CD4-positive, alpha-beta T cell (primary cell): Measurements from ENCODE around the gene UBE4B. TPM values are rescaled to one million over a fixed set of nuclear protein-coding genes. Genes with fewer than 3 reads are reported as not detected.
"Not testable (repeated sequence)": the region's sequence is repeated elsewhere in the genome, so short reads cannot be mapped to it uniquely, and the experiment has no call there.

Experiments used
- ATAC-seq: fragments of 200-7000 bp; cut with Tn5 transposase; one replicate; pipeline ENCODE4 v1.10.0; 2022; ENCODE audit warnings: mild to moderate bottlenecking; ENCODE audit not compliant: poor library complexity
- CTCF ChIA-PET: fragments of 350-600 bp; sonication (Branson Sonifier 250); formaldehyde crosslinking; loops from one replicate; lab custom pipeline; 2021; ENCODE audit warnings: antibody characterized with exemption, inconsistent platforms; lab: Charles Lee
- POLR2A ChIA-PET: fragments of 350-600 bp; sonication (Branson Sonifier 250); formaldehyde crosslinking; loops from one replicate; lab custom pipeline; 2021; ENCODE audit warnings: antibody characterized with exemption, inconsistent platforms; lab: Charles Lee
- DNase-seq, 14 experiments: peaks; one replicate each; pipeline ENCODE4 v3.0.0-alpha.2; 2013 to 2020; ENCODE audit warnings: mixed read lengths in 2 of 14
- H3K27ac ChIP-seq, 2 donors: one replicate each; pipeline versions ENCODE4 v1.5.1 to v1.7.0; 2013; ENCODE audit warnings: low read length in 2 of 2, low read depth in 1 of 2, mild to moderate bottlenecking in 1 of 2
- H3K27me3 ChIP-seq, 2 experiments: 1 replicate in 1 of 2; 2 replicates in 1 of 2; pipeline versions ENCODE4 v1.6.1 to v1.7.0; 2013; ENCODE audit warnings: low read length in 2 of 2, control low read depth in 1 of 2, mild to moderate bottlenecking in 1 of 2, moderate library complexity in 1 of 2; ENCODE audit not compliant: insufficient read depth in 2 of 2, control insufficient read depth in 1 of 2
- H3K36me3 ChIP-seq: one replicate; pipeline ENCODE4 v1.6.1; 2013; ENCODE audit warnings: low read length, control low read depth; ENCODE audit not compliant: insufficient read depth
- H3K4me1 ChIP-seq: one replicate; pipeline ENCODE4 v1.6.1; 2013; ENCODE audit warnings: low read length, control low read depth; ENCODE audit not compliant: insufficient read depth
- H3K4me3 ChIP-seq: one replicate; pipeline ENCODE4 v1.5.1; 2013; ENCODE audit warnings: mild to moderate bottlenecking, low read length, moderate library complexity
- H3K9me3 ChIP-seq, 2 experiments: 1 replicate in 1 of 2; 2 replicates in 1 of 2; pipeline versions ENCODE4 v1.6.1 to v1.7.0; 2013; ENCODE audit warnings: low read length in 2 of 2, mild to moderate bottlenecking in 2 of 2, control low read depth in 1 of 2, moderate library complexity in 1 of 2; ENCODE audit not compliant: control insufficient read depth in 1 of 2, insufficient read depth in 1 of 2
- H3K27ac Mint-ChIP-seq: one replicate; pipeline ENCODE4 v1.8.0; 2020; ENCODE audit warnings: mixed read lengths
- H3K27me3 Mint-ChIP-seq: one replicate; pipeline ENCODE4 v1.8.0; 2021; ENCODE audit warnings: mixed read lengths
- H3K36me3 Mint-ChIP-seq: one replicate; pipeline ENCODE4 v1.8.0; 2021; ENCODE audit warnings: low read depth, mixed read lengths
- H3K4me1 Mint-ChIP-seq: one replicate; pipeline ENCODE4 v1.8.0; 2021; ENCODE audit warnings: low read depth, mixed read lengths
- H3K4me3 Mint-ChIP-seq: one replicate; pipeline ENCODE4 v1.8.0; 2020; ENCODE audit warnings: mild to moderate bottlenecking, mixed read lengths
- H3K9me3 Mint-ChIP-seq: one replicate; pipeline ENCODE4 v1.8.0; 2020; ENCODE audit warnings: mixed read lengths
- CTCF ChIP-seq: fragments of 200-600 bp; IDR thresholded peaks from one replicate; pipeline ENCODE4 v1.8.0; 2022; ENCODE audit warnings: antibody characterized with exemption, mild to moderate bottlenecking
- intact Hi-C, 2 experiments: fragments of 100-400 bp; cut with DNase I in 1 of 2; cut with micrococcal nuclease in 1 of 2; formaldehyde crosslinking; loops; one replicate each; pipeline versions ENCODE4 v1.15.1 to v1.9.0; 2023 to 2025; cut with DNase I, micrococcal nuclease
- total RNA-seq, 174 experiments: library from RNA in 2 of 174; stranded (reverse) in 2 of 174; gene quantifications; one replicate each; pipeline ENCODE4 v1.2.3 and lab custom pipeline; 2021 to 2026

UBE4B gene
- total RNA-seq, 2 experiments from 2014 or later, result 27.9 to 28.7 TPM

- H3K4me1 Mint-ChIP-seq, result peaks cover 6% of the 10 kb centered on the region
- H3K27ac ChIP-seq, result no peak overlapping the region
- no peak overlapping the region for H3K4me3 ChIP-seq
- no peak overlapping the region for H3K4me3 Mint-ChIP-seq
- DNase-seq, result no peak
- peaks cover 0 to 10% of the 10 kb centered on the region in 2 experiments for H3K9me3 ChIP-seq
- ChIA-PET CTCF (no interaction called here), POLR2A (no interaction called here)
- H3K36me3 Mint-ChIP-seq, result no peaks in the 10 kb centered on the region
- no peak for TF ChIP-seq CTCF
- H3K36me3 ChIP-seq, result no peaks in the 10 kb centered on the region
- no peak overlapping the region for H3K27ac Mint-ChIP-seq
- intact Hi-C loops, result no loop called here
- peaks cover 17 to 19% of the 10 kb centered on the region in 2 experiments for H3K27me3 ChIP-seq
- H3K4me1 ChIP-seq, result peaks cover 16% of the 10 kb centered on the region
- H3K9me3 Mint-ChIP-seq, result no peaks in the 10 kb centered on the region
- peaks cover 37% of the 10 kb centered on the region for H3K27me3 Mint-ChIP-seq
- no peak for ATAC-seq
These were observed 39.1 kb upstream of the UBE4B start for GRCh38 chr1:9993561-9994075.

GRCh38 chr1:9996624-9997582, 35.9 kb upstream of the UBE4B start, which contains the start of gene RBP7:
TSS of gene RBP7 (plus strand) at chr1:9997228. CDS start at chr1:9997259, 31 bp downstream.
- H3K4me3 Mint-ChIP-seq, result peak within 1 kb of the TSS; percentile 86
- Histone ChIP-seq H3K27ac (no peak within 1 kb of the TSS), H3K27me3 (peaks cover 22 to 34% of the 10 kb centered on the region in 2 experiments), H3K9me3 (peaks cover 0 to 14% of the 10 kb centered on the region in 2 experiments), H3K36me3 (no peaks in the 10 kb centered on the region), H3K4me3 (peak within 1 kb of the TSS; percentile 12), H3K4me1 (peaks cover 16% of the 10 kb centered on the region)
- CTCF ChIA-PET, result no interaction called here
- POLR2A ChIA-PET, result no interaction called here
- H3K27me3 Mint-ChIP-seq, result peaks cover 50% of the 10 kb centered on the region
- TF ChIP-seq CTCF, result no peak
- intact Hi-C loops, result no loop called here
- H3K27ac Mint-ChIP-seq, result no peak within 1 kb of the TSS
- no peaks in the 10 kb centered on the region for H3K36me3 Mint-ChIP-seq
- ATAC-seq (no peak), DNase-seq (peak in 7 of 14 experiments; percentile 1 to 39 (median 3))
- peaks cover 6% of the 10 kb centered on the region for H3K4me1 Mint-ChIP-seq
- H3K9me3 Mint-ChIP-seq, result no peaks in the 10 kb centered on the region

DNA sequence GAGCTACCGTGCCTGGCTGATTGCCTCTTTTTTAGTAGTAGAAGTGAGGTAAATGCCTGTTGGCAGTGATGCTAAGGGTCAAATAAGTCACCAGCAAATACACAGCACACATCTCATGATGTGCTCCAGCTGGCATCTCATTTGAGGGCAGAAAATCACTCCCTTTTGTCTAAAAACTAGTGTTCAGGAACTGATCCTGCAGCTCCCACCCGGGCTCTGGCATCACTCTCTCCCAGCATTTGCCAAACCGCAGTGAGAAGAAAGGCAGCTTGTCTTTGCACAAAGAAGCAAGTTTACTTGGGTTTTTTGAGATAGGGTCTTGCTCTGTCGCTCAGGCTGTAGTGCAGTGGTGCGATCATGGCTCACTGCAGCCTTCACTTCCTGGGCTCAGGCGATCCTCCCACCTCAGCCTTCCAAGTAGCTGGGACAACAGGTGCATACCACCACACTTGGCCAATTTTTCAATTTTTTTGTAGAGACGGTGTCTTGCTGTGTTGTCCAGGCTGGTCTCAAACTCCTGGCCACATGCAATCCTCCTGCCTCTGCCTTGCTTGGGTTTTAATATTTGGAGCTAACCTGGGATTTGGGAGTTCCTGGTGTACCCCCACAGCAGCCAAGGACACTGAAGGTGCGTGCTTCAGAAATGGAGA, 31.6 kb upstream of the UBE4B start:
- H3K27ac ChIP-seq, result no peak overlapping the region
- Mint-ChIP-seq H3K4me1 (peaks cover 6% of the 10 kb centered on the region), H3K27ac (no peak overlapping the region), H3K36me3 (no peaks in the 10 kb centered on the region), H3K27me3 (peaks cover 38% of the 10 kb centered on the region), H3K4me3 (no peak overlapping the region), H3K9me3 (no peaks in the 10 kb centered on the region)
- no peak for ATAC-seq
- H3K9me3 ChIP-seq, result peaks cover 0 to 14% of the 10 kb centered on the region in 2 experiments
- intact Hi-C loops, result no loop called here
- ChIA-PET POLR2A (interaction anchor here (0.6 kb wide), 1 partner anchor 1082 kb away, joined by 4 read pairs; no protein-coding TSS in a partner anchor), CTCF (no interaction called here)
- peaks cover 20 to 41% of the 10 kb centered on the region in 2 experiments for H3K27me3 ChIP-seq
- no peaks in the 10 kb centered on the region for H3K36me3 ChIP-seq
- no peak overlapping the region for H3K4me3 ChIP-seq
- peaks cover 16% of the 10 kb centered on the region for H3K4me1 ChIP-seq
- DNase-seq, result no peak
- no peak for TF ChIP-seq CTCF

DNA sequence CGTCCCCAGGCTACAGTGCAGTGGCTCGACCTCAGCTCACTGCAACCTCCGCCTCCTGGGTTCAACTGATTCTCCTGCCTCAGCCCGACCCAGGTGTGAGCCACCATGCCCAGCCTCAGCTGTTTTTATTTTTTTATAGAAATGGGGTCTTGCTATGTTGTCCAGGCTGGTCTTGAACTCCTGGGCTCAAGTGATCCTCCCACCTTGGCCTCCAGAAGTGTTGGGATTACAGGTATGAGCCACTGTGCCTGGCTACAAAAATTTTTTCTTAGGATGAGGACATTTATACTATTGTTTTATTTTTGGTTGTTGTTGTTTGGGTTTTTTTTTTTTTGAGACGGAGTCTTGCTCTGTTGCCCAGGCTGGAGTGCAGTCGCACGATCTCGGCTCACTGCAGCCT, 27.5 kb upstream of the UBE4B start:
- H3K36me3 ChIP-seq, H3K9me3 Mint-ChIP-seq, CTCF ChIA-PET, H3K4me1 ChIP-seq, H3K4me3 Mint-ChIP-seq, DNase-seq, ATAC-seq, H3K9me3 ChIP-seq, intact Hi-C loops, H3K27ac ChIP-seq, H3K27ac Mint-ChIP-seq, H3K4me1 Mint-ChIP-seq, H3K36me3 Mint-ChIP-seq, POLR2A ChIA-PET, H3K4me3 ChIP-seq: not testable (repeated sequence)
- peaks cover 0 to 15% of the 10 kb centered on the region in 2 experiments for H3K27me3 ChIP-seq
- peaks cover 15% of the 10 kb centered on the region for H3K27me3 Mint-ChIP-seq
